SK-N-SH treated with all-trans-retinoic acid at 6 μM for 48 hours (cell line): ENCODE data around the gene N4BP3.

Source experiments
- ATAC-seq: fragments of 200-7000 bp; cut with Tn5 transposase; 3 replicates; pipeline ENCODE4 v1.9.1; 2020; ENCODE audit warnings: mild to moderate bottlenecking, moderate library complexity
- ARNTL ChIP-seq: fragments of 450-650 bp; formaldehyde crosslinking; IDR thresholded peaks from 2 replicates; pipeline ENCODE4 v1.5.0; 2020; ENCODE audit warnings: low read depth, mild to moderate bottlenecking, moderate library complexity, borderline replicate concordance
- ESRRG ChIP-seq: fragments of 250-450 bp; sonication (Bioruptor Pico); IDR thresholded peaks from 2 replicates; pipeline ENCODE4 v1.6.1; 2021; ENCODE audit warnings: mild to moderate bottlenecking
- ISL1 ChIP-seq: fragments of 250-450 bp; sonication (Bioruptor Pico); IDR thresholded peaks from 2 replicates; pipeline ENCODE4 v2.1.2; 2022; ENCODE audit warnings: mild to moderate bottlenecking, moderate library complexity
- OSR1 ChIP-seq: fragments of 250-450 bp; sonication (Bioruptor Pico); IDR thresholded peaks from 2 replicates; pipeline ENCODE4 v1.8.0; 2022; ENCODE audit warnings: moderate library complexity, mild to moderate bottlenecking, inconsistent platforms
- PATZ1 ChIP-seq: fragments of 250-450 bp; sonication (Bioruptor Pico); IDR thresholded peaks from 2 replicates; pipeline ENCODE4 v1.8.0; 2020; ENCODE audit warnings: mild to moderate bottlenecking, moderate library complexity, borderline replicate concordance
- PPARA ChIP-seq: fragments of 250-450 bp; sonication (Bioruptor Pico); IDR thresholded peaks from 2 replicates; pipeline ENCODE4 v1.5.0; 2020; ENCODE audit warnings: mild to moderate bottlenecking, borderline replicate concordance
- RARB ChIP-seq: fragments of 250-450 bp; sonication (Bioruptor Pico); IDR thresholded peaks from 2 replicates; pipeline ENCODE4 v1.8.0; 2021; ENCODE audit warnings: mild to moderate bottlenecking, moderate library complexity
- SNAI2 ChIP-seq: fragments of 250-450 bp; sonication (Bioruptor Pico); IDR thresholded peaks from 2 replicates; pipeline ENCODE4 v1.5.0; 2020; ENCODE audit warnings: mild to moderate bottlenecking, moderate library complexity
- TCF4 ChIP-seq: fragments of 250-450 bp; sonication (Bioruptor Pico); IDR thresholded peaks from 2 replicates; pipeline ENCODE4 v1.8.0; 2021; ENCODE audit warnings: mild to moderate bottlenecking, moderate library complexity, borderline replicate concordance
- TOX ChIP-seq: fragments of 250-450 bp; sonication (Bioruptor Pico); IDR thresholded peaks from 2 replicates; pipeline ENCODE4 v1.8.0; 2021; ENCODE audit warnings: mild to moderate bottlenecking, moderate library complexity, borderline replicate concordance
- TSHZ2 ChIP-seq: fragments of 250-450 bp; sonication (Bioruptor Pico); IDR thresholded peaks from 2 replicates; pipeline ENCODE4 v1.5.0; 2020; ENCODE audit warnings: mild to moderate bottlenecking, moderate library complexity
- ZFP30 ChIP-seq: fragments of 450-650 bp; formaldehyde crosslinking; IDR thresholded peaks from 2 replicates; pipeline ENCODE4 v1.5.0; 2022; ENCODE audit warnings: mild to moderate bottlenecking, moderate library complexity
- ZNF565 ChIP-seq: fragments of 450-650 bp; formaldehyde crosslinking; conservative IDR thresholded peaks from 2 replicates; pipeline ENCODE4 v1.5.0; 2020; ENCODE audit warnings: low read depth, mild to moderate bottlenecking, moderate library complexity
- ZNF70 ChIP-seq: fragments of 450-650 bp; formaldehyde crosslinking; IDR thresholded peaks from 2 replicates; pipeline ENCODE4 v1.5.0; 2020; ENCODE audit warnings: mild to moderate bottlenecking, moderate library complexity
- TF ChIP-seq, protein P1 (sequence below): fragments of 250-450 bp; sonication (Bioruptor Pico); IDR thresholded peaks from 2 replicates; pipeline ENCODE4 v1.5.1; 2021; ENCODE audit warnings: mild to moderate bottlenecking, moderate library complexity
- TF ChIP-seq, protein P2 (sequence below): fragments of 250-450 bp; sonication (Bioruptor Pico); IDR thresholded peaks from 2 replicates; pipeline ENCODE4 v1.8.0; 2021; ENCODE audit warnings: low read depth, mild to moderate bottlenecking, moderate library complexity, borderline replicate concordance
- TF ChIP-seq, protein P3 (sequence below): fragments of 250-450 bp; sonication (Bioruptor Pico); IDR thresholded peaks from 2 replicates; pipeline ENCODE4 v1.5.1; 2020; ENCODE audit warnings: low read depth, mild to moderate bottlenecking, moderate library complexity

The N4BP3 gene

GRCh38 chr5:178080056-178080455, 33.3 kb upstream of the N4BP3 start (continued):
- TF ChIP-seq, protein P1, sequence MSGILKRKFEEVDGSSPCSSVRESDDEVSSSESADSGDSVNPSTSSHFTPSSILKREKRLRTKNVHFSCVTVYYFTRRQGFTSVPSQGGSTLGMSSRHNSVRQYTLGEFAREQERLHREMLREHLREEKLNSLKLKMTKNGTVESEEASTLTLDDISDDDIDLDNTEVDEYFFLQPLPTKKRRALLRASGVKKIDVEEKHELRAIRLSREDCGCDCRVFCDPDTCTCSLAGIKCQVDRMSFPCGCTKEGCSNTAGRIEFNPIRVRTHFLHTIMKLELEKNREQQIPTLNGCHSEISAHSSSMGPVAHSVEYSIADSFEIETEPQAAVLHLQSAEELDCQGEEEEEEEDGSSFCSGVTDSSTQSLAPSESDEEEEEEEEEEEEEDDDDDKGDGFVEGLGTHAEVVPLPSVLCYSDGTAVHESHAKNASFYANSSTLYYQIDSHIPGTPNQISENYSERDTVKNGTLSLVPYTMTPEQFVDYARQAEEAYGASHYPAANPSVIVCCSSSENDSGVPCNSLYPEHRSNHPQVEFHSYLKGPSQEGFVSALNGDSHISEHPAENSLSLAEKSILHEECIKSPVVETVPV (CRISPR knock-in tag) = no peak
- TF ChIP-seq, protein P2, sequence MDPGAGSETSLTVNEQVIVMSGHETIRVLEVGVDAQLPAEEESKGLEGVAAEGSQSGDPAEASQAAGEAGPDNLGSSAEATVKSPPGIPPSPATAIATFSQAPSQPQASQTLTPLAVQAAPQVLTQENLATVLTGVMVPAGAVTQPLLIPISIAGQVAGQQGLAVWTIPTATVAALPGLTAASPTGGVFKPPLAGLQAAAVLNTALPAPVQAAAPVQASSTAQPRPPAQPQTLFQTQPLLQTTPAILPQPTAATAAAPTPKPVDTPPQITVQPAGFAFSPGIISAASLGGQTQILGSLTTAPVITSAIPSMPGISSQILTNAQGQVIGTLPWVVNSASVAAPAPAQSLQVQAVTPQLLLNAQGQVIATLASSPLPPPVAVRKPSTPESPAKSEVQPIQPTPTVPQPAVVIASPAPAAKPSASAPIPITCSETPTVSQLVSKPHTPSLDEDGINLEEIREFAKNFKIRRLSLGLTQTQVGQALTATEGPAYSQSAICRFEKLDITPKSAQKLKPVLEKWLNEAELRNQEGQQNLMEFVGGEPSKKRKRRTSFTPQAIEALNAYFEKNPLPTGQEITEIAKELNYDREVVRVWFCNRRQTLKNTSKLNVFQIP (CRISPR knock-in tag) = no peak
- TF ChIP-seq ZNF70 (CRISPR knock-in tag) (no peak), OSR1 (CRISPR knock-in tag) (no peak), ZNF565 (CRISPR knock-in tag) (no peak), ESRRG (CRISPR knock-in tag) (no peak), TCF4 (CRISPR knock-in tag) (no peak)

DNA sequence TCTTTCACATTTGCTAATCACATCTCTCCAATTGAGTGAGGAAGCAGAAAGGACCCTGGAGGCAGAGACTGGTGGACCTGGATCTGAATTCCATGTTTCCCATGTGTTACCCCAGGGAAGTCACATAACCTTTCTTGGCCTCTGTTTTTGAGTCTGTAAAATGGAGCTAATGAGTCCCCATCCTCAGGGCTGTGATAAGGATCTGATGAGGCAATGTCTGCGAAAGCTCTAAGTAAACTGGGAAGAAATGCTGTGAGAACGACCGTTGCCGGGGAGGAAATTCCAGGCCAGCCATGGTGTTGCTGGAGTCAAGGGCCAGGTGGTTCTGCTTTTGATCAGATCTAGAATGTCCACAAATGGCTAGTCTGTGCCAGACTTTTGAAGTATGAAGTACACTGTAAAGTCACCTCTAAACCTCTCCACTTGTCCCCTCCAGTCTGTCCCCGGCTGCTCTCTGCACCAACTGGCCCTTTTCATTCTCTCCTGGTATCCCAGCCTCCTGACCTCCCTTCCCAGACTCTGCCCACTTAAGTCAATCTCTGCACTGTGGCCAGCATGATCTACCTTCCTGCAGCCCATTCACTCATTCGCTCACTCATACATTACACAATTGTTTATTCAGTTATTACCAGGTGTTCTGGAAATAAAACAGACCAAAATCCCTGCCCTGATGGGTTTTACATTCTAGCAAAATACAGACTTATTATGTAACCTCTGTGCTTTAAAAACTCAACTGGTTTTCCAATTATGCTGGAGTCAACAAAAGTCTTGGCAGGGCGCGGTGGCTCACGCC, 32.5 kb upstream of the N4BP3 start:
- TF ChIP-seq SNAI2 (CRISPR knock-in tag) = no peak
- no peak for TF ChIP-seq TOX (CRISPR knock-in tag)
- no peak for ATAC-seq

DNA sequence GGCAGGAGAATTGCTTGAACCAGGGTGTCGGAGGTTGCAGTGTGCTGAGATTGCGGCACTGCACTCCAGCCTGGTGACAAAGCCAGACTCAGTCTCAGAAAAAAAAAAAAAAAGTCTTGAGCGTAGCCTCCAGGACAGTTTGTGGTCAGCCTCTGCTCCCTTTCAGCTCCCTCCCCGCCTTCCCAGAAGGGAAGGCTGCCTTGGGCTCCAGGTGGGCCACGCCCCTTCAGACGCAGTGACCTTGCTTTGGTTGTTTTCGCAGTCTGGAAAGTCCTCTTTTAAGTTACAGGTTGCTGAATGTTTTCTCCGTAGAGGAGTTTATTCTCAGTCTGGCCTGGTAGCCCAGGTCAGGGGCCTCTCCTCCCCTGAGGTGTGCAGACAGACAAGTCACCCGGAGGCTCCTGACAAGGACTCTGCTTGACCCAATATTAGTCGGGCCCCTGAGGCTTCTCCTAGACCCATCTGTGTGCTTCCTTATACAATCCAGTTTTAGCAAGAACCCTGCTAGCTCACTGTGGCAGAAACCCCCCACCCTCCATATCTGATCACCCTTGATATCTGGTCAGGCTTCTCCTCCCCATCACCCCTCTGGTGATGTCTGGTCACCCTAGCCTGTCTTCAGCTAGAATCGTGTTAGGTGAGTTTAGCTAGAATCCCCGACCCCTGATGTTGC, 31.6 kb upstream of the N4BP3 start:
- TF ChIP-seq RARB (no peak), OSR1 (CRISPR knock-in tag) (no peak), ISL1 (CRISPR knock-in tag) (no peak), ZFP30 (no peak), PATZ1 (CRISPR knock-in tag) (no peak), ARNTL (CRISPR knock-in tag) (no peak), SNAI2 (CRISPR knock-in tag) (no peak)
- no peak for ATAC-seq

DNA sequence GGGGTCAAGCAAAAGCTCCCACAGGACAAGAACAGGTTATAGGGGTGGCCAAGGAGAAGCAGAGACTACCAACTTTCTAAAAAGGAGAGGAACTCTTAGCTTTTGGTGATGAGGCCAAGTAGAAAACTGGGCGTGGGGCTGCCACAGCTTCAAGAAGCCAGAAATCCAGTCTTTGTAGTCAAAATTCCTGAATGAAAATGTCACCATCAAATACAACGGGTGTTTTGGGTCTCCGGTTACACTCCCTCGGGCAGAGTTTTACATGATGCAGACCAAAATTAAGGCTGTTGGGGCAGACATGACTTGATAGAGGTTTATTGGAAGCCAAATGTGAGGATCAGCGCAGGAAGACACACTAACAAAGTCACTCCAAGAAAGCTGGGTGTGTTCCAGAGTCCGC, 29.4 kb upstream of the N4BP3 start:
- ATAC-seq = no peak
- TF ChIP-seq, protein P1 (CRISPR knock-in tag) = no peak
- no peak for TF ChIP-seq ESRRG (CRISPR knock-in tag)
- no peak for TF ChIP-seq SNAI2 (CRISPR knock-in tag)
- TF ChIP-seq, protein P3, sequence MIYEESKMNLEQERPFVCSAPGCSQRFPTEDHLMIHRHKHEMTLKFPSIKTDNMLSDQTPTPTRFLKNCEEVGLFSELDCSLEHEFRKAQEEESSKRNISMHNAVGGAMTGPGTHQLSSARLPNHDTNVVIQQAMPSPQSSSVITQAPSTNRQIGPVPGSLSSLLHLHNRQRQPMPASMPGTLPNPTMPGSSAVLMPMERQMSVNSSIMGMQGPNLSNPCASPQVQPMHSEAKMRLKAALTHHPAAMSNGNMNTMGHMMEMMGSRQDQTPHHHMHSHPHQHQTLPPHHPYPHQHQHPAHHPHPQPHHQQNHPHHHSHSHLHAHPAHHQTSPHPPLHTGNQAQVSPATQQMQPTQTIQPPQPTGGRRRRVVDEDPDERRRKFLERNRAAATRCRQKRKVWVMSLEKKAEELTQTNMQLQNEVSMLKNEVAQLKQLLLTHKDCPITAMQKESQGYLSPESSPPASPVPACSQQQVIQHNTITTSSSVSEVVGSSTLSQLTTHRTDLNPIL (CRISPR knock-in tag) = no peak
- no peak for TF ChIP-seq ZFP30
- no peak for TF ChIP-seq TSHZ2 (CRISPR knock-in tag)
- no peak for TF ChIP-seq PPARA (CRISPR knock-in tag)
- no peak for TF ChIP-seq ISL1 (CRISPR knock-in tag)
